Measurements from ENCODE around the gene EFCAB12. TPM values are rescaled to one million over a fixed set of nuclear protein-coding genes. Genes with fewer than 3 reads are reported as not detected.

EFCAB12 gene
- total RNA-seq, 2 donors from 2014 or later: 0.33 to 0.73 TPM

DNA sequence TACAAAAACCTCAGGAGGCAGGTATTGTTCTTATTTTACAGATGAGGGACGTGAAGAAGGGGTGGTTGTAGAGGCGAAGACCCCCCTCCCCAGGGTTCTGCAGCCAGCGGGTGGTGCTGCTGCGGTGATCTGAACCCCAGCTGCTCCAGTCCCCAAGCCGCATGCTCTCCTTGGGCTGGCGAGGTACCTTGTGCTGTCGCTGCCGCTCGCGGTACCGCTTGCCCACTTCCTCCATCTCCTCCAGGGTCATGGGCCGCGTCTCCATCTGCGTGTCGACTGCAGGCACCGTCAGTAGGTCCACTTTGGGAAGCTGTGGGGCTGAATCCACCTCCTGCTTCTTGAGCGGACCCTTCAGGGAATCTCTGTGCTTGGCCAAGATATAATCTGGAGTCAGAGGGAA lies 17.5 kb downstream of the EFCAB12 start:
- WGBS, 2 experiments (ENCODE audit: insufficient coverage in 1 of 2, insufficient read length in 1 of 2): 93 to 98% methylated on average over 9 to 17 of the region's 17 CpGs
- Mint-ChIP-seq H3K27ac (no peak overlapping the region), H3K4me1 (peaks cover 4% of the 10 kb centered on the region)

GRCh38 chr3:129409541-129409940 lies 18.9 kb downstream of the EFCAB12 start:
- Histone ChIP-seq H3K4me1 (ENCODE audit: control insufficient read depth, insufficient read depth, low read length) (no peaks in the 10 kb centered on the region), H3K9me3 (ENCODE audit: control insufficient read depth, low read length) (no peaks in the 10 kb centered on the region), H3K9ac (ENCODE audit: extremely low read depth, low read length, poor library complexity, severe bottlenecking) (no peak overlapping the region), H3K36me3 (ENCODE audit: control insufficient read depth, insufficient read depth, low read length) (no peaks in the 10 kb centered on the region), H3K27me3 (ENCODE audit: control insufficient read depth, insufficient read depth, low read length, poor library complexity, severe bottlenecking) (no peaks in the 10 kb centered on the region), H3K4me3 (ENCODE audit: low read length) (no peak overlapping the region), H3K27ac (ENCODE audit: low read depth, low read length) (no peak overlapping the region)
- H3K4me3 Mint-ChIP-seq: no peak overlapping the region
- H3K4me1 Mint-ChIP-seq: peaks cover 4% of the 10 kb centered on the region
- no peaks in the 10 kb centered on the region for H3K36me3 Mint-ChIP-seq (ENCODE audit: low read depth)
- peaks cover 2% of the 10 kb centered on the region for H3K27me3 Mint-ChIP-seq (ENCODE audit: insufficient read depth)
- TF ChIP-seq, protein P1, sequence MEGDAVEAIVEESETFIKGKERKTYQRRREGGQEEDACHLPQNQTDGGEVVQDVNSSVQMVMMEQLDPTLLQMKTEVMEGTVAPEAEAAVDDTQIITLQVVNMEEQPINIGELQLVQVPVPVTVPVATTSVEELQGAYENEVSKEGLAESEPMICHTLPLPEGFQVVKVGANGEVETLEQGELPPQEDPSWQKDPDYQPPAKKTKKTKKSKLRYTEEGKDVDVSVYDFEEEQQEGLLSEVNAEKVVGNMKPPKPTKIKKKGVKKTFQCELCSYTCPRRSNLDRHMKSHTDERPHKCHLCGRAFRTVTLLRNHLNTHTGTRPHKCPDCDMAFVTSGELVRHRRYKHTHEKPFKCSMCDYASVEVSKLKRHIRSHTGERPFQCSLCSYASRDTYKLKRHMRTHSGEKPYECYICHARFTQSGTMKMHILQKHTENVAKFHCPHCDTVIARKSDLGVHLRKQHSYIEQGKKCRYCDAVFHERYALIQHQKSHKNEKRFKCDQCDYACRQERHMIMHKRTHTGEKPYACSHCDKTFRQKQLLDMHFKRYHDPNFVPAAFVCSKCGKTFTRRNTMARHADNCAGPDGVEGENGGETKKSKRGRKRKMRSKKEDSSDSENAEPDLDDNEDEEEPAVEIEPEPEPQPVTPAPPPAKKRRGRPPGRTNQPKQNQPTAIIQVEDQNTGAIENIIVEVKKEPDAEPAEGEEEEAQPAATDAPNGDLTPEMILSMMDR (conservative IDR thresholded peaks at IDR 0.05): no peak
- H3K9me3 Mint-ChIP-seq: no peaks in the 10 kb centered on the region
- no peak for DNase-seq
- WGBS, 2 experiments (ENCODE audit: insufficient coverage in 1 of 2, insufficient read length in 1 of 2): 97% methylated on average over 2 of the region's 2 CpGs; no CpG with 5 or more reads in 1 of the 2 experiments
- no peak overlapping the region for H3K27ac Mint-ChIP-seq

More for the DNA sequence above, 17.5 kb downstream of the EFCAB12 start:
- H3K27me3 Mint-ChIP-seq (ENCODE audit: insufficient read depth): peaks cover 11% of the 10 kb centered on the region
- Histone ChIP-seq H3K4me3 (ENCODE audit: low read length) (no peak overlapping the region), H3K36me3 (ENCODE audit: control insufficient read depth, insufficient read depth, low read length) (no peaks in the 10 kb centered on the region), H3K9me3 (ENCODE audit: control insufficient read depth, low read length) (no peaks in the 10 kb centered on the region), H3K27ac (ENCODE audit: low read depth, low read length) (no peak overlapping the region), H3K9ac (ENCODE audit: extremely low read depth, low read length, poor library complexity, severe bottlenecking) (no peak overlapping the region), H3K27me3 (ENCODE audit: control insufficient read depth, insufficient read depth, low read length, poor library complexity, severe bottlenecking) (no peaks in the 10 kb centered on the region), H3K4me1 (ENCODE audit: control insufficient read depth, insufficient read depth, low read length) (no peaks in the 10 kb centered on the region)
- H3K36me3 Mint-ChIP-seq (ENCODE audit: low read depth): no peaks in the 10 kb centered on the region
- H3K4me3 Mint-ChIP-seq: no peak overlapping the region
- no peak for DNase-seq
- TF ChIP-seq, protein P1 (conservative IDR thresholded peaks at IDR 0.05): no peak
- no peaks in the 10 kb centered on the region for H3K9me3 Mint-ChIP-seq

GRCh38 chr3:129404610-129405009 lies 23.8 kb downstream of the EFCAB12 start:
- 87 to 89% methylated on average over 4 to 5 of the region's 5 CpGs for WGBS, 2 experiments (ENCODE audit: insufficient coverage in 1 of 2, insufficient read length in 1 of 2)
- no peaks in the 10 kb centered on the region for H3K4me1 Mint-ChIP-seq
- Histone ChIP-seq H3K9me3 (ENCODE audit: control insufficient read depth, low read length) (no peaks in the 10 kb centered on the region), H3K27ac (ENCODE audit: low read depth, low read length) (no peak overlapping the region), H3K4me3 (ENCODE audit: low read length) (no peak overlapping the region), H3K36me3 (ENCODE audit: control insufficient read depth, insufficient read depth, low read length) (no peaks in the 10 kb centered on the region), H3K27me3 (ENCODE audit: control insufficient read depth, insufficient read depth, low read length, poor library complexity, severe bottlenecking) (no peaks in the 10 kb centered on the region), H3K9ac (ENCODE audit: extremely low read depth, low read length, poor library complexity, severe bottlenecking) (no peak overlapping the region), H3K4me1 (ENCODE audit: control insufficient read depth, insufficient read depth, low read length) (no peaks in the 10 kb centered on the region)
- no peak overlapping the region for H3K4me3 Mint-ChIP-seq
- DNase-seq: no peak
- no peaks in the 10 kb centered on the region for H3K27me3 Mint-ChIP-seq (ENCODE audit: insufficient read depth)
- no peaks in the 10 kb centered on the region for H3K9me3 Mint-ChIP-seq
- TF ChIP-seq, protein P1 (conservative IDR thresholded peaks at IDR 0.05): no peak
- no peak overlapping the region for H3K27ac Mint-ChIP-seq
- no peaks in the 10 kb centered on the region for H3K36me3 Mint-ChIP-seq (ENCODE audit: low read depth)
